ENCODE results near the gene NRIP1. TPM values are rescaled to one million over a fixed set of nuclear protein-coding genes. Genes with fewer than 3 reads are reported as not detected.

Gene NRIP1
- total and polyA plus RNA-seq, 2 donors (not counting 3 experiments of a cell fraction or from before 2014, with no cell fraction given) = 2.8 to 24.0 TPM

GRCh38 chr21:14957836-14958235 is 107.0 kb downstream of the NRIP1 start:
- FAIRE-seq (no peak), DNase-seq (ENCODE audit: low read depth, low spot score) (no peak)
- intact Hi-C loops (cut with micrococcal nuclease) (loop anchor here (10.0 kb wide), 1 partner anchor 93 kb away; no protein-coding TSS in a partner anchor), dilution Hi-C loops (cut with MboI; ENCODE audit: extremely low pct_ligation_motif_present, low sequenced_read_pairs) (no loop called here)
- Histone ChIP-seq H3K27me3 (ENCODE audit: control insufficient read depth in 2 of 2, insufficient read depth in 2 of 2, low read length in 2 of 2) (no peaks in the 10 kb centered on the region), H3K4me3 (replicated peaks in 1 of 3; ENCODE audit: insufficient read depth in 1 of 3, low read depth in 1 of 3, low read length in 3 of 3) (no peak overlapping the region), H3K79me2 (ENCODE audit: control insufficient read depth, insufficient read depth, low read length) (peaks cover under 1% of the 10 kb centered on the region), H4K20me1 (replicated peaks; ENCODE audit: control insufficient read depth, extremely low read depth, insufficient read depth, low read length) (peaks cover 2% of the 10 kb centered on the region), H3K9ac (replicated peaks; ENCODE audit: extremely low read depth, insufficient read depth, low read length) (no peak overlapping the region), H2AFZ (ENCODE audit: low read depth, low read length) (no peak overlapping the region), H3K4me1 (ENCODE audit: control insufficient read depth, extremely low read depth, insufficient read depth, low read length) (peaks cover 3% of the 10 kb centered on the region), H3K9me1 (replicated peaks; ENCODE audit: control insufficient read depth, extremely low read depth, insufficient read depth, low read length) (no peaks in the 10 kb centered on the region), H3K27ac (ENCODE audit: insufficient read depth, low read depth, low read length) (no peak overlapping the region), H3K36me3 (ENCODE audit: control insufficient read depth in 2 of 2, extremely low read depth in 1 of 2, insufficient read depth in 2 of 2, low read length in 2 of 2) (no peaks in the 10 kb centered on the region), H3K4me2 (ENCODE audit: insufficient read depth, low read length) (no peak overlapping the region), H3K9me3 (replicated peaks; ENCODE audit: control insufficient read depth, insufficient read depth, low read length) (no peaks in the 10 kb centered on the region)
- BruUV-seq (replicated peaks) = no TSS peak
- POLR2A ChIA-PET = no interaction called here
- TF ChIP-seq POLR2A (IDR thresholded peaks at IDR 0.05; ENCODE audit: low read depth, low read length) (no peak), GATA2 (IDR thresholded peaks at IDR 0.05; ENCODE audit: insufficient read depth, insufficient read length, low read depth, low read length) (no peak), MAX (IDR thresholded peaks at IDR 0.05; ENCODE audit: insufficient read depth, insufficient read length) (no peak), MYC (IDR thresholded peaks at IDR 0.05; ENCODE audit: low read depth, low read length) (no peak), POLR2AphosphoS5 (IDR thresholded peaks at IDR 0.05; ENCODE audit: insufficient read depth, low read depth, low read length) (no peak), FOS (IDR thresholded peaks at IDR 0.05; ENCODE audit: borderline replicate concordance, insufficient read depth, low read length) (no peak), JUN (IDR thresholded peaks at IDR 0.05; ENCODE audit: borderline replicate concordance, insufficient read depth, insufficient read length, low read depth) (no peak), EZH2 (IDR thresholded peaks at IDR 0.05; ENCODE audit: borderline replicate concordance, low read depth, low read length, severe bottlenecking) (no peak), CTCF (IDR thresholded peaks at IDR 0.05; ENCODE audit: extremely low read depth in 1 of 2, insufficient read depth in 1 of 2, low read depth in 1 of 2, low read length in 2 of 2) (no peak)
- CTCF ChIA-PET = no interaction called here

All from endothelial cell of umbilical vein (primary cell).